ENCODE data around the gene SCFD1.
A peak's percentile ranks its signal among the peaks of the same experiment; 100 is the strongest.
"Not testable (repeated sequence)": the region's sequence is repeated elsewhere in the genome, so short reads cannot be mapped to it uniquely, and the experiment has no call there.

The SCFD1 gene

DNA sequence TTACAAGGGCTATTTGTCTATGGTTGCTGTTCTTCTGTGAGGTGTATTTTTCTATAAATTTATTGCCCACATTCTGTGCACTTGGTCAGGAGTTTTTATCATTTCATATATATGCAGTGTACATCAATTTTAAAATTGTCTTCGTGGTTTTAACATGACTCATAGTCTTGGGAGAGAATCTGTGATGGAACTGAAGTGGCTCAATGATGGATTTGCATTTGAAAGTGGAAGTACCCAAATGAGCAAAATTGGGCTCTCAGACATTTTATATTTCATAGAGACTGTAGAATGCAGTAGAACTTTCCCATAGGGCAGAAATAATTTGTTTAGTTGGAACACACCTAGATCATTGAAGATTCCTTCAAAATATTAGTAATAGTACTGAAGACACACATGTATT is 1.9 kb upstream of the SCFD1 start:
- no peak overlapping the region for H3K27ac ChIP-seq
- TF ChIP-seq, protein P1, sequence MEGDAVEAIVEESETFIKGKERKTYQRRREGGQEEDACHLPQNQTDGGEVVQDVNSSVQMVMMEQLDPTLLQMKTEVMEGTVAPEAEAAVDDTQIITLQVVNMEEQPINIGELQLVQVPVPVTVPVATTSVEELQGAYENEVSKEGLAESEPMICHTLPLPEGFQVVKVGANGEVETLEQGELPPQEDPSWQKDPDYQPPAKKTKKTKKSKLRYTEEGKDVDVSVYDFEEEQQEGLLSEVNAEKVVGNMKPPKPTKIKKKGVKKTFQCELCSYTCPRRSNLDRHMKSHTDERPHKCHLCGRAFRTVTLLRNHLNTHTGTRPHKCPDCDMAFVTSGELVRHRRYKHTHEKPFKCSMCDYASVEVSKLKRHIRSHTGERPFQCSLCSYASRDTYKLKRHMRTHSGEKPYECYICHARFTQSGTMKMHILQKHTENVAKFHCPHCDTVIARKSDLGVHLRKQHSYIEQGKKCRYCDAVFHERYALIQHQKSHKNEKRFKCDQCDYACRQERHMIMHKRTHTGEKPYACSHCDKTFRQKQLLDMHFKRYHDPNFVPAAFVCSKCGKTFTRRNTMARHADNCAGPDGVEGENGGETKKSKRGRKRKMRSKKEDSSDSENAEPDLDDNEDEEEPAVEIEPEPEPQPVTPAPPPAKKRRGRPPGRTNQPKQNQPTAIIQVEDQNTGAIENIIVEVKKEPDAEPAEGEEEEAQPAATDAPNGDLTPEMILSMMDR (conservative IDR thresholded peaks at IDR 0.05) = no peak

DNA sequence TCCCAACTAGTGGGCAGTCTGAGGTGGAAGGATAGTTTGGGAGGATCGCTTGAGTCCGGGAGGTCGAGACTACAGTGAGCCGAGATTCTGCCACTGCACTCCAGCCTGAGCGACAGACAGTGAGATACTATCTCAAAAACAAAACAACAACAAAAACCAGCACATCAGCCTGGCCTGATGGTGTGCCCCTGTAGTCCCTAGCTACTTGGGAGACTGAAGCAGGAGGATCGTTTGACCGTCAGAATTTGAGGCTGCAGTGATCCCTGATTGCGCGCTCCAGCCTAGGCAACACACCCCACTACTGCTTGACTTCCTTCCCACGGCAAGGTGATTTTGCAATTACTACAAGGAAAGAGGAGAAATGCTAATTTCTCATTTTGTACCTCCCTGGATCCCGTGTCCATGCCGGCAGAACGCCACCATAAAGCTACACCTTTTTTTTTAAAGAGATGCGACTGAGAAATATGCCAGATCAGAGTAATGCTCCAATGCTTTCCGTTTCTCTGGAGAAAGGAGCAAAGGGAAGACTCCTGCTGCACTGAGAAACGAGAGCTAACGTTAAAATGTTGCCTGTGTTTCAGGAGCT is 672 bp upstream of the SCFD1 start:
- TF ChIP-seq, protein P1 (conservative IDR thresholded peaks at IDR 0.05) = no peak
- H3K27ac ChIP-seq = peak overlapping the region; percentile 90

DNA sequence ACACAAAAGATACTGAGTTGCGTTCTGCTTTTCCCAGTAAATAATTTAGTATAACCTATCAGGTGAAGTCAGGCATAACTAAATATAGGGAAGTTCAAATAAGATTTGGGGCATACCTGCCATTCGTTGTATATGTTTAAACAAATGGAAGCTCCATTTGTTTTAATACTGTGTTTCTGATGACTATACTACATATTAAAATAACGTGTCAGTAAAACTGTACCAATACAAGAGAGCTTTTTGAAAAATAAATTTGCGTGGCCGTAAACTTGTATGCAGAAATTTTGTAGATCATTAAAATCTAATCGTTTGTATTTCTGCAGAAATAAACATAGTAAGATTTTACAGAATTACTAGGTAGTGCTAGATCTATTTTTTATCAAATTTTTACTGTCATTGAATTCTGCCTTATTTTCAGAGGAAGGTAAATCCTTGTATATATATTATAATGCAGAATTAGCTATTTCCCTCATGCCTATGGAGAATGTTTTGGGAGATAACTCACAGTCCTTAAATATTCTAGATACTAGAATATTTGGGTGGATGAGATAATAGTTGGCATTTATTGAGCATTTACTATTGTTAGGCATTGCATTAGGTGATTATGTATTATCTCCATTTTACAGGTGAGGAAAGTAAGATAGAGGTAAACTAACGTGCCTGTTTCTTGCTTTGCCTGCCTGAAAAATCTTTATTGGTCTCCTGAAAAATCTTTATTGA is 1.5 kb downstream of the SCFD1 start:
- TF ChIP-seq, protein P1 (conservative IDR thresholded peaks at IDR 0.05) = no peak
- H3K27ac ChIP-seq = peak overlapping the region; percentile 90; the same call in 1 of the 2 replicates

DNA sequence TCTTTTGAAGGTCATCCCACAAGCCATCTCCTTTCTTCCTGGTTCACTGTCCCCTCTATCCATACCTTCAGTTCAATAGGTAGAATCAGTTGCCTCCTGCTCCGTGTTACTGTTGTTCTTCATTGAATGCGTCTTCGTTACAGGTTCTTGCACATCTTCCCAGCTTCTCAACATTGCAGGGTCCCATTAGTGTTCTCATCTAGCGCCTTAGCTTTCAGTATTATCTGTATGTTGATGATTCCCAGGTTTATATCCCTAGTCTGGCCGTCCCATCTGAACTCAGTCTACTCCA is 2.0 kb downstream of the SCFD1 start:
- TF ChIP-seq, protein P1 (conservative IDR thresholded peaks at IDR 0.05) = no peak
- no peak overlapping the region for H3K27ac ChIP-seq

DNA sequence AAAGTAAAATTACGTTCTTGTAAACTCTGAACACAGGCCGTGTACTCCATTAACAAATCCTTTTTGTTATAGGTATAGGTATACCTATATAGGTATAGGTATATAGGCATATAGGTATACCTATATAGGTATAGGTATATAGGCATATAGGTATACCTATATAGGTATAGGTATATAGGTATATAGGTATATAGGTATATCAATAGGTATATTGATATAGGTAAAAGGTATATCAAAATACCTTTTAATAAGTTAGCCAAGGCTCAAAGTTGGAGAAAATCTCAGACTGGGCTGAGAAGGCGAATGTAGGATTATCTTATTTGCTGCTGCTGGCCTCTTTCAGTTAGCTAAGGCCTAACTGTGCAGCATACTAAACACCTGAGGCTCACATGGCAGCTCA is 3.4 kb downstream of the SCFD1 start:
- no peak overlapping the region for H3K27ac ChIP-seq
- TF ChIP-seq, protein P1 (conservative IDR thresholded peaks at IDR 0.05) = no peak

DNA sequence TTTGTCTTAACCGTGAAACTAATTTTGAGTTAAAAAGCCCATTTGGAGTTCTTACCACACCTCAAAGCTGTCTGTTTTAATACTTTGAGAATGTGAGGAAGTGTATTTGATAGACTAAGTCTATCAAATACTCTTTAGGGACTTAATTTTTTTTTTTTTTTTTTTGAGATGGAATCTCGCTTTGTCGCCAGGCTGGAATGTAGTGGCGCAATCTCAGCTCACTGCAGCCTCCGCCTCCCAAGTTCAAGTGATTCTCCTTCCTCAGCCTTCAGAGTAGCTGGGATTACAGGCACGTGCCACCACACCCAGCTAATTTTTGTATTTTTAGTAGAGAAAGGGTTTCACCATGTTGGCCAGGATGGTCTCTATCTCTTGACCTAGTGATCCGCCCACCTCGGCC is 7.3 kb downstream of the SCFD1 start:
- H3K27ac ChIP-seq = not testable (repeated sequence)

DNA sequence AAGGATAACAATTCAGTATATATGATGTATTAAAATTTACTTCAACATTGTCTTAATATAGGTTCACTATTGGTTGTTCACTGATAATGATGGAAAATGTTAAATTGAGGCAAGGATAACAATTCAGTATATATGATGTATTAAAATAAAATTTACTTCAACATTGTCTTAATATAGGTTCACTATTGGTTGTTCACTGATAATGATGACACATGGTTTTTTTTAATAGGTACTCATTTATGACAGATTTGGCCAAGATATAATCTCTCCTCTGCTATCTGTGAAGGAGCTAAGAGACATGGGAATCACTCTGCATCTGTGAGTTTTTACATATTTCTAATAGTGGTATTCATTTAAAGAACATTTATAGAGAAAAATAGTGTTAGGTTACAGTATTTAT is 8.1 kb downstream of the SCFD1 start:
- TF ChIP-seq, protein P1 (conservative IDR thresholded peaks at IDR 0.05) = no peak
- no peak overlapping the region for H3K27ac ChIP-seq

DNA sequence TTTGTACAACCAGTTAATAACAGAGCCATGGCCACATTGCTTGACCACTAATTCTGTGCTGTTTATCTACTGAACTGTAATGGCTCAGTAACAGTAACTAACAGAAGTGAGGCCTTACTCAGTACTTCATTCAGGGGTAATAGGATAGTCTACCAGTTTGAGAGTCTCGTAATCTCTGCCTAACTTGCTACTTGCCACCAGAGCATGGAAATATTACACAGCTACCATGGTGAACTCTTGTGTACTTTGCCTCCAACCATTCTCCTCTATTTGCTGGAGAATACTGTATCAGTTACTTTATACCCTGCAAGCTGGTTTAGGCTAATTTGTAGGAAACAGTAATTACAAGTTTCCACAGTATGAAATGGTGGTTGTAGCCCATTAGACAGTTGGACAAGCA is 10.6 kb downstream of the SCFD1 start:
- H3K27ac ChIP-seq = no peak overlapping the region
- TF ChIP-seq, protein P1 (conservative IDR thresholded peaks at IDR 0.05) = no peak

Data from VCaP (cell line).